Liver (tissue), 9 donors: ENCODE measurements around the gene AIMP1. TPM values are rescaled to one million over a fixed set of nuclear protein-coding genes. Genes with fewer than 3 reads are reported as not detected.

Source experiments
- DNase-seq: peaks from one replicate; pipeline ENCODE4 v3.0.0-alpha.2; 2017; ENCODE audit warnings: low spot score
- H3K27ac ChIP-seq, 2 donors: one replicate each; pipeline ENCODE4 v1.7.0; 2013; ENCODE audit warnings: inconsistent platforms in 2 of 2, low read length in 2 of 2, control low read depth in 1 of 2, low read depth in 1 of 2, mild to moderate bottlenecking in 1 of 2
- H3K27me3 ChIP-seq, 4 donors: one replicate each; pipeline versions ENCODE4 v1.6.1 to v1.7.0; 2013; ENCODE audit warnings: low read length in 3 of 4, inconsistent platforms in 1 of 4, mild to moderate bottlenecking in 1 of 4, moderate library complexity in 1 of 4; ENCODE audit not compliant: control insufficient read depth in 4 of 4, insufficient read depth in 4 of 4
- H3K36me3 ChIP-seq, 4 donors: one replicate each; pipeline versions ENCODE4 v1.6.1 to v1.7.0; 2013; ENCODE audit warnings: low read length in 3 of 4, mild to moderate bottlenecking in 3 of 4, low read depth in 1 of 4, moderate library complexity in 1 of 4; ENCODE audit not compliant: control insufficient read depth in 4 of 4, insufficient read depth in 3 of 4
- H3K4me1 ChIP-seq, 4 donors: one replicate each; pipeline versions ENCODE4 v1.6.1 to v1.7.0; 2013; ENCODE audit warnings: low read length in 3 of 4, mild to moderate bottlenecking in 3 of 4, moderate library complexity in 1 of 4; ENCODE audit not compliant: control insufficient read depth in 4 of 4, insufficient read depth in 4 of 4
- H3K4me3 ChIP-seq, 3 donors: one replicate each; pipeline versions ENCODE4 v1.6.1 to v1.7.0; 2013; ENCODE audit warnings: low read length in 3 of 3, control low read depth in 1 of 3, low read depth in 1 of 3, mild to moderate bottlenecking in 1 of 3
- H3K9ac ChIP-seq, 2 donors: one replicate each; pipeline ENCODE4 v1.7.0; 2013; ENCODE audit warnings: low read length in 2 of 2, mild to moderate bottlenecking in 2 of 2, moderate library complexity in 2 of 2, control low read depth in 1 of 2, low read depth in 1 of 2
- H3K9me3 ChIP-seq, 4 donors: one replicate each; pipeline versions ENCODE4 v1.6.1 to v1.7.0; 2013; ENCODE audit warnings: low read length in 3 of 4; ENCODE audit not compliant: control insufficient read depth in 4 of 4
- EGR1 ChIP-seq, 2 donors: IDR thresholded peaks; 2 replicates each; pipeline ENCODE4 v1.6.1; 2016 to 2018; ENCODE audit warnings: antibody characterized with exemption in 2 of 2, low read depth in 2 of 2
- FOXA1 ChIP-seq: IDR thresholded peaks from 2 replicates; pipeline ENCODE4 v1.6.1; 2016; ENCODE audit warnings: antibody characterized with exemption
- GABPA ChIP-seq, 2 donors: IDR thresholded peaks in 1 of 2; conservative IDR thresholded peaks in 1 of 2; 2 replicates each; pipeline ENCODE4 v1.6.1; 2016; ENCODE audit warnings: antibody characterized with exemption in 2 of 2, mild to moderate bottlenecking in 1 of 2, moderate library complexity in 1 of 2
- HNF4A ChIP-seq, 2 donors: conservative IDR thresholded peaks; 2 replicates each; pipeline ENCODE4 v1.6.1; 2016; ENCODE audit warnings: antibody characterized with exemption in 2 of 2, mild to moderate bottlenecking in 2 of 2
- HNF4G ChIP-seq: IDR thresholded peaks from 2 replicates; pipeline ENCODE4 v1.6.1; 2016; ENCODE audit warnings: antibody characterized with exemption
- JUND ChIP-seq, 2 donors: IDR thresholded peaks; 2 replicates each; pipeline ENCODE4 v1.6.1; 2016; ENCODE audit warnings: antibody characterized with exemption in 2 of 2
- RXRA ChIP-seq, 2 donors: IDR thresholded peaks; 2 replicates each; pipeline ENCODE4 v1.6.1; 2017 to 2018; ENCODE audit warnings: antibody characterized with exemption in 2 of 2, mild to moderate bottlenecking in 1 of 2
- SP1 ChIP-seq: IDR thresholded peaks from 2 replicates; pipeline ENCODE4 v1.6.1; 2018; ENCODE audit warnings: antibody characterized with exemption, mild to moderate bottlenecking
- TAF1 ChIP-seq: conservative IDR thresholded peaks from 2 replicates; pipeline ENCODE4 v1.6.1; 2016; ENCODE audit warnings: antibody characterized with exemption, mild to moderate bottlenecking
- YY1 ChIP-seq: IDR thresholded peaks from 2 replicates; pipeline ENCODE4 v1.6.1; 2016; ENCODE audit warnings: antibody characterized with exemption, mild to moderate bottlenecking
- WGBS: extraction: QIAGEN DNeasy Blood & Tissue Kit; methylation state at CpG from one replicate; pipeline ENCODE4 v1.1.7; 2013; 5-methylcytosine and 5-hydroxymethylcytosine counted together
- polyA plus RNA-seq, 2 donors: library from polyadenylated mRNA; stranded (reverse) in 1 of 2; unstranded in 1 of 2; fragments of 200-250 nt in 1 of 2; fragments of >200 nt in 1 of 2; fragmentation: Nextera tagmentation in 1 of 2; extraction: Ambion mirVana in 1 of 2; gene quantifications; one replicate each; pipeline versions ENCODE4 v1.2.1 to v1.2.3, GENCODE V29; 2013 to 2015
- total RNA-seq, 2 donors: library from RNA; depleted of rRNA; stranded (reverse); fragments of >200 nt; gene quantifications; one replicate each; pipeline ENCODE4 v1.2.3, GENCODE V29; 2014
- TF ChIP-seq, protein P1 (sequence below): IDR thresholded peaks from 2 replicates; pipeline ENCODE4 v1.6.1; 2016; ENCODE audit warnings: antibody characterized with exemption
- TF ChIP-seq, protein P2 (sequence below): fragments of 150-350 bp; IDR thresholded peaks from 2 replicates; pipeline ENCODE4 v1.5.1; 2017; ENCODE audit warnings: improper control_type of control experiment, low read depth, low read length; ENCODE audit not compliant: missing input control
- TF ChIP-seq, protein P3 (sequence below): IDR thresholded peaks from 2 replicates; pipeline ENCODE4 v1.6.1; 2016; ENCODE audit warnings: antibody characterized with exemption, mild to moderate bottlenecking
- TF ChIP-seq, protein P4 (sequence below): IDR thresholded peaks from 2 replicates; pipeline ENCODE4 v1.6.1; 2016; ENCODE audit warnings: antibody characterized with exemption
- TF ChIP-seq, protein P5 (sequence below): IDR thresholded peaks from 2 replicates; pipeline ENCODE4 v1.6.1; 2016; ENCODE audit warnings: antibody characterized with exemption
- donor health status: healthy.
- donor health status: healthy.
- donor health status: healthy.
- donor health status: healthy.
- donor health status: healthy.

Gene AIMP1
- total and polyA plus RNA-seq, 4 donors: 8.6 to 44.6 (median 10.5) TPM

DNA sequence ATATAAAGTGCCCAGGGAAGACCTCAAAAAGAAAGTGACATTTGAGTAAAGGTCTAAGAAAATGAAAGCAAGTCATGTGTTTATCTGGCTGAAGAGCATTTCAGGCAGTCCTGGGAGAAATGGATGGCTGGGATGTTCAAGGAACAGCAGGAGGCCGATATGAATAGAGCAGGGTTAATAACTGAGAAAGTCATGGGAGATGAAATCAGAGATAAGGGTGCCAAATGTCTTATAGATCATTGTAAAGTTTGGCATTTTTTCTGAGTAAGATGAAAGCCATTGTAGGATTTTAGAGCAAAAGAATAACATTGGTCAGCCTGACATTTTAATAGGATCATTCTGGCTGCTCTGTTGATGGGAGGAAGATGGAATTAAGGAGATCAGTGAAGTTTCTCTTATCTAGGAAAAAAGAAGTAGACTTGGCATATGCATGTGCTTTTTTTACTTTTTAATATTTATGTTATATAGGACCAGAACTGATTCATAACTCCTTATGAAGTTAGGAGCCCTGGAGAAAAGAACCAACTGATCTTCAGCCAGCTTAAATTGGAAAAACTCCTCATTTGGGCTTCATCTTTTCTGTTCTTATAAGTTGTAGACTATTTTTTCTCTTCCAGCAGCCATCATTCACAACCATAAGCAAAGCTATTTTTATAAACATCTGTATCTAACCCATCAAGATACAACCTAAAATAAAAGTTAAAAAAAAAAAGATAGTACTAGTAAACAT, 18.6 kb downstream of the AIMP1 start:
- no peak overlapping the region for H3K9ac ChIP-seq
- H3K4me3 ChIP-seq: no peak overlapping the region
- peaks cover 2 to 10% (median 9%) of the 10 kb centered on the region in 4 donors for H3K4me1 ChIP-seq
- H3K27ac ChIP-seq: no peak overlapping the region
- H3K27me3 ChIP-seq: no peaks in the 10 kb centered on the region
- WGBS: 94% methylated on average over 1 of the region's 1 CpG
- H3K9me3 ChIP-seq: no peaks in the 10 kb centered on the region
- TF ChIP-seq GABPA (IDR thresholded peaks at IDR 0.05 in 1 of 2, conservative IDR thresholded peaks at IDR 0.05 in 1 of 2): no peak
- TF ChIP-seq JUND (IDR thresholded peaks at IDR 0.05): no peak
- TF ChIP-seq, protein P1, sequence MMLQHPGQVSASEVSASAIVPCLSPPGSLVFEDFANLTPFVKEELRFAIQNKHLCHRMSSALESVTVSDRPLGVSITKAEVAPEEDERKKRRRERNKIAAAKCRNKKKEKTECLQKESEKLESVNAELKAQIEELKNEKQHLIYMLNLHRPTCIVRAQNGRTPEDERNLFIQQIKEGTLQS: no peak
- TF ChIP-seq, protein P2, sequence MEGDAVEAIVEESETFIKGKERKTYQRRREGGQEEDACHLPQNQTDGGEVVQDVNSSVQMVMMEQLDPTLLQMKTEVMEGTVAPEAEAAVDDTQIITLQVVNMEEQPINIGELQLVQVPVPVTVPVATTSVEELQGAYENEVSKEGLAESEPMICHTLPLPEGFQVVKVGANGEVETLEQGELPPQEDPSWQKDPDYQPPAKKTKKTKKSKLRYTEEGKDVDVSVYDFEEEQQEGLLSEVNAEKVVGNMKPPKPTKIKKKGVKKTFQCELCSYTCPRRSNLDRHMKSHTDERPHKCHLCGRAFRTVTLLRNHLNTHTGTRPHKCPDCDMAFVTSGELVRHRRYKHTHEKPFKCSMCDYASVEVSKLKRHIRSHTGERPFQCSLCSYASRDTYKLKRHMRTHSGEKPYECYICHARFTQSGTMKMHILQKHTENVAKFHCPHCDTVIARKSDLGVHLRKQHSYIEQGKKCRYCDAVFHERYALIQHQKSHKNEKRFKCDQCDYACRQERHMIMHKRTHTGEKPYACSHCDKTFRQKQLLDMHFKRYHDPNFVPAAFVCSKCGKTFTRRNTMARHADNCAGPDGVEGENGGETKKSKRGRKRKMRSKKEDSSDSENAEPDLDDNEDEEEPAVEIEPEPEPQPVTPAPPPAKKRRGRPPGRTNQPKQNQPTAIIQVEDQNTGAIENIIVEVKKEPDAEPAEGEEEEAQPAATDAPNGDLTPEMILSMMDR: no peak
- TF ChIP-seq, protein P3, sequence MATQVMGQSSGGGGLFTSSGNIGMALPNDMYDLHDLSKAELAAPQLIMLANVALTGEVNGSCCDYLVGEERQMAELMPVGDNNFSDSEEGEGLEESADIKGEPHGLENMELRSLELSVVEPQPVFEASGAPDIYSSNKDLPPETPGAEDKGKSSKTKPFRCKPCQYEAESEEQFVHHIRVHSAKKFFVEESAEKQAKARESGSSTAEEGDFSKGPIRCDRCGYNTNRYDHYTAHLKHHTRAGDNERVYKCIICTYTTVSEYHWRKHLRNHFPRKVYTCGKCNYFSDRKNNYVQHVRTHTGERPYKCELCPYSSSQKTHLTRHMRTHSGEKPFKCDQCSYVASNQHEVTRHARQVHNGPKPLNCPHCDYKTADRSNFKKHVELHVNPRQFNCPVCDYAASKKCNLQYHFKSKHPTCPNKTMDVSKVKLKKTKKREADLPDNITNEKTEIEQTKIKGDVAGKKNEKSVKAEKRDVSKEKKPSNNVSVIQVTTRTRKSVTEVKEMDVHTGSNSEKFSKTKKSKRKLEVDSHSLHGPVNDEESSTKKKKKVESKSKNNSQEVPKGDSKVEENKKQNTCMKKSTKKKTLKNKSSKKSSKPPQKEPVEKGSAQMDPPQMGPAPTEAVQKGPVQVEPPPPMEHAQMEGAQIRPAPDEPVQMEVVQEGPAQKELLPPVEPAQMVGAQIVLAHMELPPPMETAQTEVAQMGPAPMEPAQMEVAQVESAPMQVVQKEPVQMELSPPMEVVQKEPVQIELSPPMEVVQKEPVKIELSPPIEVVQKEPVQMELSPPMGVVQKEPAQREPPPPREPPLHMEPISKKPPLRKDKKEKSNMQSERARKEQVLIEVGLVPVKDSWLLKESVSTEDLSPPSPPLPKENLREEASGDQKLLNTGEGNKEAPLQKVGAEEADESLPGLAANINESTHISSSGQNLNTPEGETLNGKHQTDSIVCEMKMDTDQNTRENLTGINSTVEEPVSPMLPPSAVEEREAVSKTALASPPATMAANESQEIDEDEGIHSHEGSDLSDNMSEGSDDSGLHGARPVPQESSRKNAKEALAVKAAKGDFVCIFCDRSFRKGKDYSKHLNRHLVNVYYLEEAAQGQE: no peak
- no peak for TF ChIP-seq EGR1 (IDR thresholded peaks at IDR 0.05; ENCODE audit: low read depth in 2 of 2)
- TF ChIP-seq HNF4A (conservative IDR thresholded peaks at IDR 0.05): no peak
- TF ChIP-seq, protein P4, sequence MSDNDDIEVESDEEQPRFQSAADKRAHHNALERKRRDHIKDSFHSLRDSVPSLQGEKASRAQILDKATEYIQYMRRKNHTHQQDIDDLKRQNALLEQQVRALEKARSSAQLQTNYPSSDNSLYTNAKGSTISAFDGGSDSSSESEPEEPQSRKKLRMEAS: no peak
- TF ChIP-seq SP1: no peak
- TF ChIP-seq HNF4G: no peak
- no peak for TF ChIP-seq TAF1
- TF ChIP-seq, protein P5, sequence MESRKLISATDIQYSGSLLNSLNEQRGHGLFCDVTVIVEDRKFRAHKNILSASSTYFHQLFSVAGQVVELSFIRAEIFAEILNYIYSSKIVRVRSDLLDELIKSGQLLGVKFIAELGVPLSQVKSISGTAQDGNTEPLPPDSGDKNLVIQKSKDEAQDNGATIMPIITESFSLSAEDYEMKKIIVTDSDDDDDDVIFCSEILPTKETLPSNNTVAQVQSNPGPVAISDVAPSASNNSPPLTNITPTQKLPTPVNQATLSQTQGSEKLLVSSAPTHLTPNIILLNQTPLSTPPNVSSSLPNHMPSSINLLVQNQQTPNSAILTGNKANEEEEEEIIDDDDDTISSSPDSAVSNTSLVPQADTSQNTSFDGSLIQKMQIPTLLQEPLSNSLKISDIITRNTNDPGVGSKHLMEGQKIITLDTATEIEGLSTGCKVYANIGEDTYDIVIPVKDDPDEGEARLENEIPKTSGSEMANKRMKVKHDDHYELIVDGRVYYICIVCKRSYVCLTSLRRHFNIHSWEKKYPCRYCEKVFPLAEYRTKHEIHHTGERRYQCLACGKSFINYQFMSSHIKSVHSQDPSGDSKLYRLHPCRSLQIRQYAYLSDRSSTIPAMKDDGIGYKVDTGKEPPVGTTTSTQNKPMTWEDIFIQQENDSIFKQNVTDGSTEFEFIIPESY: no peak
- no peak for TF ChIP-seq FOXA1
- no peak for TF ChIP-seq RXRA (IDR thresholded peaks at IDR 0.05)
- H3K36me3 ChIP-seq: peaks cover 13 to 32% (median 27%) of the 10 kb centered on the region in 4 donors
- DNase-seq: no peak

DNA sequence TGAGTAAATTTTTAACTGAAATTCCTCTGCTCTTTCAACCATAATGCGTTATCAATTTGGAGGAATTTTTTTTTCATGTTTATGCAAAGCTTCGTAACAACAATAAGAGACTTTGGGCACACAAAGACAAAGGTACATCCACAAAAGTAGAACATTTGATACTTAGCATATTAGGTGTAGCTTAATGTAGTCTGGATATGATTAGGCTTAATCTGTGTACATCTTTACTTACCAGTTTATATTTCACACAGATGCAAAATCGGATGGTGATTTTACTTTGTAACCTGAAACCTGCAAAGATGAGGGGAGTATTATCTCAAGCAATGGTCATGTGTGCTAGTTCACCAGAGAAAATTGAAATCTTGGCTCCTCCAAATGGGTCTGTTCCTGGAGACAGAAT, 20.3 kb downstream of the AIMP1 start:
- TF ChIP-seq, protein P3: no peak
- no peak for TF ChIP-seq GABPA (IDR thresholded peaks at IDR 0.05 in 1 of 2, conservative IDR thresholded peaks at IDR 0.05 in 1 of 2)
- TF ChIP-seq, protein P1: no peak
- TF ChIP-seq SP1: no peak
- no peak for TF ChIP-seq RXRA (IDR thresholded peaks at IDR 0.05)
- TF ChIP-seq YY1: no peak
- WGBS: 97% methylated on average over 3 of the region's 3 CpGs
- H3K4me1 ChIP-seq: peaks cover 2 to 10% (median 9%) of the 10 kb centered on the region in 4 donors
- H3K27ac ChIP-seq: no peak overlapping the region
- H3K9me3 ChIP-seq: no peaks in the 10 kb centered on the region
- H3K4me3 ChIP-seq: no peak overlapping the region
- H3K27me3 ChIP-seq: no peaks in the 10 kb centered on the region
- no peak overlapping the region for H3K9ac ChIP-seq
- peaks cover 12 to 33% (median 24%) of the 10 kb centered on the region in 4 donors for H3K36me3 ChIP-seq
- DNase-seq: no peak
